Retinal pigment epithelial cell (primary cell): ENCODE data around the gene ATP6V1C2.
"Not testable (repeated sequence)": the region's sequence is repeated elsewhere in the genome, so short reads cannot be mapped to it uniquely, and the experiment has no call there.

ENCODE experiments used
- DNase-seq: peaks from one replicate; pipeline ENCODE4 v3.0.0-alpha.2; 2010; ENCODE audit warnings: low read depth
- H3K4me3 ChIP-seq: 2 replicates; pipeline ENCODE4 v1.5.1; 2011; ENCODE audit warnings: mild to moderate bottlenecking, low read length, control low read depth, moderate library complexity
- TF ChIP-seq, protein P1 (sequence below): conservative IDR thresholded peaks from 2 replicates; pipeline ENCODE4 v1.5.1; 2011; ENCODE audit warnings: low read depth, low read length, control low read depth, inconsistent platforms

The ATP6V1C2 gene

DNA sequence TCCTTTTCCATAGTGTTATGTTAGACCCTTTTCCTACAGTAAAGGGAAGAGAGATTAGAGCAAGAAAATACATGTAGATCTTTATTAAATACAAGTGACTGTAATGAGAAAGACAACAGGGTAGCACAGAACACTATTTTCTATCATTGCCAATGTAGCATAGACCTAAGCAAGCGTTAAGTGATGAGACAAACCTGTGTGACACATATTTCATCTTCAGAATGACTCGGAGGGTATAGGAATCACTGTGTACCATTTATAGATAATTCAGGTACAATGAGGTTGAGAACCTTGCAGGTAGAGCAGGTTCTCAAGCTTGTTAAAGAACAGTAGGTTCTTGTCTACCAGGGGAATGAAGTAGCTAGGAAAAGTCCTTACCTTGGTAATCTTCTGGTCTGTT is 75.3 kb downstream of the ATP6V1C2 start:
- TF ChIP-seq, protein P1, sequence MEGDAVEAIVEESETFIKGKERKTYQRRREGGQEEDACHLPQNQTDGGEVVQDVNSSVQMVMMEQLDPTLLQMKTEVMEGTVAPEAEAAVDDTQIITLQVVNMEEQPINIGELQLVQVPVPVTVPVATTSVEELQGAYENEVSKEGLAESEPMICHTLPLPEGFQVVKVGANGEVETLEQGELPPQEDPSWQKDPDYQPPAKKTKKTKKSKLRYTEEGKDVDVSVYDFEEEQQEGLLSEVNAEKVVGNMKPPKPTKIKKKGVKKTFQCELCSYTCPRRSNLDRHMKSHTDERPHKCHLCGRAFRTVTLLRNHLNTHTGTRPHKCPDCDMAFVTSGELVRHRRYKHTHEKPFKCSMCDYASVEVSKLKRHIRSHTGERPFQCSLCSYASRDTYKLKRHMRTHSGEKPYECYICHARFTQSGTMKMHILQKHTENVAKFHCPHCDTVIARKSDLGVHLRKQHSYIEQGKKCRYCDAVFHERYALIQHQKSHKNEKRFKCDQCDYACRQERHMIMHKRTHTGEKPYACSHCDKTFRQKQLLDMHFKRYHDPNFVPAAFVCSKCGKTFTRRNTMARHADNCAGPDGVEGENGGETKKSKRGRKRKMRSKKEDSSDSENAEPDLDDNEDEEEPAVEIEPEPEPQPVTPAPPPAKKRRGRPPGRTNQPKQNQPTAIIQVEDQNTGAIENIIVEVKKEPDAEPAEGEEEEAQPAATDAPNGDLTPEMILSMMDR = no peak
- H3K4me3 ChIP-seq = no peak overlapping the region
- no peak for DNase-seq

DNA sequence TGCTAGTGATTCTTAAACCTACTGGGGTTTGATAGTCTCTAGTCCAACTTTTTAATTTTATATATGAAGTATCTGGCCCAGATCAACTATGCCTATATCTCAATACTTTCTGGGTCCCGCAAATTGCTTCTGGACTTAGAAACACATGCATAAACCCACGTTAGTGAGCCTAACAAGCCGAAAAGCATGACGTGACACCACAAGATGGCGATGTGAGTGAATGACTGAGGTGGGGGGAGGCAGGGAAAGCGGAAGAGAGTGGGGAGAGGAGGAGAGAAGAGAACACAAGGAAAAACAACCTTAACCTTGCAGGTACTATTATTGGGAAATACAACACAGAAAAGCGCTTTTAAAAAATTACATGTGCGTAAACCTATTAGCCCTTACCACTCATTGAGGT is 77.4 kb downstream of the ATP6V1C2 start:
- H3K4me3 ChIP-seq = no peak overlapping the region
- TF ChIP-seq, protein P1 = peak; percentile 26
- no peak for DNase-seq

DNA sequence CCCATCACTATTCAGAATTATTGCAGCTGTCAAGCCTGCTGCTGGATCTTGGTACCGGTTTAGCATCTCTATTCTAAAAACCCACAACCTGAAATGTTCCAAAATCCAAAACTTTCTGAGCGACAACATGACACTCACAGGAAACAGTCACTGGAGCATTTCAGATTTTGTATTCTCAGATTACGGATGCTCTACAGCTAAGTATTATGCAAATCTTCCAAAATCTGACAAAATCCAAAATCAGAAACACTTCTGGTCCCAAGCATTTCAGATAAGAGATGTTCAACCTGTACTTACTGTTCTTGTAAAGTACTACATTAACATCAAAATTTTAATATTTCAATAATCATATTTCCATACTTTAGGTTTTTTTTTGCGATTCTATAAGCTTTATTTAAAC is 78.7 kb downstream of the ATP6V1C2 start:
- H3K4me3 ChIP-seq = no peak overlapping the region
- no peak for DNase-seq
- TF ChIP-seq, protein P1 = no peak

DNA sequence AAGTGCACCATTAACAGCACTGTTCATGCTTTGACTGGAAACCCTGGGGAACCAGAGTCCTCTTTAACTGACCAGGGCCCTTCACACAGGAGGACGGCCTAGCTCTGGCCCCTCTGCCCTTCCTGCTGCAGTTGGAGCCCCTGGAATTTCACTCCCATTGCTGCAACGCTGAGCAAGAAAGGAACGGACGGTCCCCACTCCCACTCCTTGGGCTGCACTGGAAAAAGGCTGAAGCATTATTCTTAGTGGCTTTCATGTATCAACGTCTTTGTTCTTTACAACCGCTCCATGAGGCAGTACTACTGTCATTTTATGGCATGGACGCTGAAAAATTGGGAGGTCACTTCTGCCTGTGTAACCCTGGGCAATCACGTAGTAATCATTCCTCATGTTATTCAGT is 81.2 kb downstream of the ATP6V1C2 start:
- no peak for DNase-seq
- TF ChIP-seq, protein P1 = no peak
- no peak overlapping the region for H3K4me3 ChIP-seq

DNA sequence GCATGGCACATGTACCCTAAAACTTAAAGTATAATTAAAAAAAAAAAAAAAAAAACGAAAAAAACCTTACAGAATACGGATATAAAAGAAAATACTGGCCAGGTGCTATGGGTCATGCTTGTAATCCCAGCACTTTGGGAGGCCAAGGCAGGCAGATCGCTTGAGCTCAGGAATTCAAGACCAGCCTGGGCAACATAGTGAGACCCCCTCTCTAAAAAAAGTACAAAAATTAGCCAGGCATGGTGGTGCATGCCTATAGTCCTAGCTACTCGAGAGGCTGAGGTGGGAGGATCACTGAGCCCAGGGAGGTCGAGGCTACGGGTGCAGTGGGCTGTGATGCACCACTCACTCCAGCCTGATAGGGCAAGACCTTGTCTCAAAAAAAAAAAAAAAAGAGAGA is 84.6 kb downstream of the ATP6V1C2 start:
- not testable (repeated sequence) for H3K4me3 ChIP-seq

DNA sequence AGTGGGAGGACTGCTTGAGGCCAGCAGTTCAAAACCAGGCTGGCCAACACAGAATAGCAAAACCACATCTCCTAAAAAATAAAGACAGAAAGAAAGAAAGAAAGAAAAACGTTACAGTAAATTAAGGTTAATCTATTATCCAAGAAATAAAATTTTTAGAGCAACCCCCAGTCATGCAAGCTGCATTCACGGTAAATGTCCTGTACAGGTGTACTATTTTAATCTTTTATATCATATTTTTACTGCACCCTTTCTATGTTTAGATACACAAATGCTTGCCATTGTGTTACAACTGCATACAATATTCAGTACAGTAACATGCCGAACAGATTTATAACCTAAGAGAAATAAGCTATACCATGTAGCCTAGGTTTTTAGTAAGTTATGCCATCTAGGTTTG is 85.1 kb downstream of the ATP6V1C2 start:
- TF ChIP-seq, protein P1 = no peak
- DNase-seq = no peak
- H3K4me3 ChIP-seq = no peak overlapping the region

More for the DNA sequence above, 84.6 kb downstream of the ATP6V1C2 start:
- not testable (repeated sequence) for DNase-seq

DNA sequence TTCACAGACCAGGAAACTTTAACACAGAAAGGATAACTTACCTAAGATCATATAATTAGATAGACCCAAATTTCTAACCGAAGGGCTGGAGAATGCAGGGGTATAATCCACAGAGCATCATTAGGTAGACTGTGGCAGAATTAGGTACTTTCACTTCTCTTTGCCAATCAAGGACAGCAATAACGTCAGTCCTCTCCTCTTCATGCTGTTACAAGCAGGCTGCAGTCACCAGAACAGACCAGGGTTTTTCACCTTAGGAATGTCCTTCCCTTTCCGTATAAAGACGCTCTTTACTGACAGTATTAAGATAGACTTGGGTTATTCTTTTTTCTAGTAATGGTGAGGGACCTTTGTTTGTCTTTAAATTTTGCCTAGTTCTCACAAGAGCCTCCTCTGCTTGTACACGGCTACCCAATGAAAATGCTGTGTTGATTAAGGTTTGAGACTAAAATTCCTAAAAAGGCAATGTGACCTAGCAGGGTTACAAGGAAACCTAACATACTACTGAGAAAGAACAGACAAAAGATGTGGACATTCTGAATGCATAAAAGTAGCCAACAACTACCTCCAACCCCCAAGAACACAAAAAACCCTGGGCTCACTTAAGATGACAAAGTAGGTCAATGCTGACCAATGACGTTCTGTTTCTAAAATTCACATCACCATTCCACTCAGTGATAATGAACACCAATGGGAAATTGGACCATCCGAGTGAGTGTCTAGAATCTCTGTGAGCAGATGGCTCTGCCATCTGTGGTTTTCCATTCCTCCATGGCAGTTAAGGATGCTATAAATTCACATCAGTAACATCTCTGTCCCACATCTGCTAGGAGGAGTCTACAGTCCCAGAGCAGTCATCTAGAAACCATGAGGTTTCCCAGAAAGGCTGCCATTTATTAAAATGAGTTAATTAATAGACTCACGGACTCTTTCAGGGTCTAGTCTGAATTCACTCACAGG is 89.1 kb downstream of the ATP6V1C2 start:
- DNase-seq = no peak
- TF ChIP-seq, protein P1 = no peak
- peak overlapping the region; percentile 77 for H3K4me3 ChIP-seq
